SK-N-SH treated with all-trans-retinoic acid at 6 μM for 48 hours (cell line): Measurements from ENCODE around the gene DNASE1.

Source experiments
- ATAC-seq: fragments of 200-7000 bp; cut with Tn5 transposase; 3 replicates; pipeline ENCODE4 v1.9.1; 2020; ENCODE audit warnings: mild to moderate bottlenecking, moderate library complexity
- ARNTL ChIP-seq: fragments of 450-650 bp; formaldehyde crosslinking; IDR thresholded peaks from 2 replicates; pipeline ENCODE4 v1.5.0; 2020; ENCODE audit warnings: low read depth, mild to moderate bottlenecking, moderate library complexity, borderline replicate concordance
- BACH2 ChIP-seq: fragments of 250-450 bp; sonication (Bioruptor Pico); IDR thresholded peaks from 2 replicates; pipeline ENCODE4 v1.9.0; 2021; ENCODE audit warnings: mild to moderate bottlenecking, borderline replicate concordance
- CSRNP3 ChIP-seq: fragments of 250-450 bp; sonication (Bioruptor Pico); IDR thresholded peaks from 2 replicates; pipeline ENCODE4 v1.5.1; 2021; ENCODE audit warnings: mild to moderate bottlenecking, moderate library complexity
- ESRRG ChIP-seq: fragments of 250-450 bp; sonication (Bioruptor Pico); IDR thresholded peaks from 2 replicates; pipeline ENCODE4 v1.6.1; 2021; ENCODE audit warnings: mild to moderate bottlenecking
- GLIS3 ChIP-seq: fragments of 250-450 bp; sonication (Bioruptor Pico); IDR thresholded peaks from 2 replicates; pipeline ENCODE4 v1.5.0; 2020; ENCODE audit warnings: mild to moderate bottlenecking, moderate library complexity
- ISL1 ChIP-seq: fragments of 250-450 bp; sonication (Bioruptor Pico); IDR thresholded peaks from 2 replicates; pipeline ENCODE4 v2.1.2; 2022; ENCODE audit warnings: mild to moderate bottlenecking, moderate library complexity
- OSR1 ChIP-seq: fragments of 250-450 bp; sonication (Bioruptor Pico); IDR thresholded peaks from 2 replicates; pipeline ENCODE4 v1.8.0; 2022; ENCODE audit warnings: moderate library complexity, mild to moderate bottlenecking, inconsistent platforms
- POU6F1 ChIP-seq: fragments of 250-450 bp; sonication (Bioruptor Pico); IDR thresholded peaks from 2 replicates; pipeline ENCODE4 v1.8.0; 2021; ENCODE audit warnings: low read depth, mild to moderate bottlenecking, moderate library complexity, borderline replicate concordance
- PPARA ChIP-seq: fragments of 250-450 bp; sonication (Bioruptor Pico); IDR thresholded peaks from 2 replicates; pipeline ENCODE4 v1.5.0; 2020; ENCODE audit warnings: mild to moderate bottlenecking, borderline replicate concordance
- RARB ChIP-seq: fragments of 250-450 bp; sonication (Bioruptor Pico); IDR thresholded peaks from 2 replicates; pipeline ENCODE4 v1.8.0; 2021; ENCODE audit warnings: mild to moderate bottlenecking, moderate library complexity
- SNAI2 ChIP-seq: fragments of 250-450 bp; sonication (Bioruptor Pico); IDR thresholded peaks from 2 replicates; pipeline ENCODE4 v1.5.0; 2020; ENCODE audit warnings: mild to moderate bottlenecking, moderate library complexity
- TCF4 ChIP-seq: fragments of 250-450 bp; sonication (Bioruptor Pico); IDR thresholded peaks from 2 replicates; pipeline ENCODE4 v1.8.0; 2021; ENCODE audit warnings: mild to moderate bottlenecking, moderate library complexity, borderline replicate concordance
- TOX ChIP-seq: fragments of 250-450 bp; sonication (Bioruptor Pico); IDR thresholded peaks from 2 replicates; pipeline ENCODE4 v1.8.0; 2021; ENCODE audit warnings: mild to moderate bottlenecking, moderate library complexity, borderline replicate concordance
- ZC3H10 ChIP-seq: fragments of 250-450 bp; sonication (Bioruptor Pico); IDR thresholded peaks from 2 replicates; pipeline ENCODE4 v1.5.1; 2021; ENCODE audit warnings: mild to moderate bottlenecking, moderate library complexity
- ZFP3 ChIP-seq: fragments of 250-450 bp; sonication (Bioruptor Pico); IDR thresholded peaks from 2 replicates; pipeline ENCODE4 v1.5.0; 2020; ENCODE audit warnings: mild to moderate bottlenecking, moderate library complexity
- ZFP30 ChIP-seq: fragments of 450-650 bp; formaldehyde crosslinking; IDR thresholded peaks from 2 replicates; pipeline ENCODE4 v1.5.0; 2022; ENCODE audit warnings: mild to moderate bottlenecking, moderate library complexity
- ZNF565 ChIP-seq: fragments of 450-650 bp; formaldehyde crosslinking; conservative IDR thresholded peaks from 2 replicates; pipeline ENCODE4 v1.5.0; 2020; ENCODE audit warnings: low read depth, mild to moderate bottlenecking, moderate library complexity
- ZNF70 ChIP-seq: fragments of 450-650 bp; formaldehyde crosslinking; IDR thresholded peaks from 2 replicates; pipeline ENCODE4 v1.5.0; 2020; ENCODE audit warnings: mild to moderate bottlenecking, moderate library complexity
- ZNF8 ChIP-seq: fragments of 450-650 bp; formaldehyde crosslinking; IDR thresholded peaks from 2 replicates; pipeline ENCODE4 v1.5.0; 2020; ENCODE audit warnings: mild to moderate bottlenecking, moderate library complexity
- TF ChIP-seq, protein P1 (sequence below): fragments of 250-450 bp; sonication (Bioruptor Pico); IDR thresholded peaks from 2 replicates; pipeline ENCODE4 v1.8.0; 2020; ENCODE audit warnings: mild to moderate bottlenecking, moderate library complexity, borderline replicate concordance

Gene DNASE1

DNA sequence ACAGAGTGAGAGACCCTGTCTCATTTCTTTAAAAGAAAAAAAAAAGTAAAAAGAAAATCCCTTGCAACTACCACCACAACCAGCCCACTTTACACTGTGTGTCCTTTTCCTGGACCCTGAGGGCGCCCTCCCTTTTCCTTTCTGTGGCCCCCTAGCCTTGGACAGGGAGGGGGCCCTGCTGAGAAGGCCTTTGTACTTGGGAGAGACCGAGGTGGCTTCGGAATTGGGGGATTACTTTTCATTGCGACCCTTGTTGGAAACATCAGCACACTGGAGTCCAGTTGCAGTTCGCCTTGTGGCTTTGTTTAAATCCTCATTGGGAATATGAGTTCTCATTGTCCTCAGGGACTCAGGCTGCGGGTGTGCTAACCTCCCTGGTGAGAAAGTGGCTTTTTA is 9.4 kb upstream of the DNASE1 start:
- TF ChIP-seq, protein P1, sequence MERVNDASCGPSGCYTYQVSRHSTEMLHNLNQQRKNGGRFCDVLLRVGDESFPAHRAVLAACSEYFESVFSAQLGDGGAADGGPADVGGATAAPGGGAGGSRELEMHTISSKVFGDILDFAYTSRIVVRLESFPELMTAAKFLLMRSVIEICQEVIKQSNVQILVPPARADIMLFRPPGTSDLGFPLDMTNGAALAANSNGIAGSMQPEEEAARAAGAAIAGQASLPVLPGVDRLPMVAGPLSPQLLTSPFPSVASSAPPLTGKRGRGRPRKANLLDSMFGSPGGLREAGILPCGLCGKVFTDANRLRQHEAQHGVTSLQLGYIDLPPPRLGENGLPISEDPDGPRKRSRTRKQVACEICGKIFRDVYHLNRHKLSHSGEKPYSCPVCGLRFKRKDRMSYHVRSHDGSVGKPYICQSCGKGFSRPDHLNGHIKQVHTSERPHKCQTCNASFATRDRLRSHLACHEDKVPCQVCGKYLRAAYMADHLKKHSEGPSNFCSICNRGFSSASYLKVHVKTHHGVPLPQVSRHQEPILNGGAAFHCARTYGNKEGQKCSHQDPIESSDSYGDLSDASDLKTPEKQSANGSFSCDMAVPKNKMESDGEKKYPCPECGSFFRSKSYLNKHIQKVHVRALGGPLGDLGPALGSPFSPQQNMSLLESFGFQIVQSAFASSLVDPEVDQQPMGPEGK (CRISPR knock-in tag) = no peak
- TF ChIP-seq BACH2 (CRISPR knock-in tag) = no peak
- no peak for TF ChIP-seq RARB (CRISPR knock-in tag)
- TF ChIP-seq ZC3H10 (CRISPR knock-in tag) = no peak
- TF ChIP-seq ZNF8 (CRISPR knock-in tag) = no peak
- no peak for TF ChIP-seq TOX
- TF ChIP-seq ZFP3 = no peak
- TF ChIP-seq CSRNP3 (CRISPR knock-in tag) = no peak
- no peak for TF ChIP-seq ZNF70 (CRISPR knock-in tag)
- no peak for TF ChIP-seq ARNTL
- ATAC-seq = no peak

GRCh38 chr16:3645504-3646347 is 8.8 kb upstream of the DNASE1 start:
- ATAC-seq = no peak
- TF ChIP-seq ZNF565 (CRISPR knock-in tag) (no peak), ISL1 (CRISPR knock-in tag) (no peak), ARNTL (no peak), GLIS3 (CRISPR knock-in tag) (no peak), PPARA (CRISPR knock-in tag) (no peak), ZFP3 (no peak), CSRNP3 (CRISPR knock-in tag) (no peak), ZNF70 (CRISPR knock-in tag) (no peak), POU6F1 (CRISPR knock-in tag) (no peak), SNAI2 (CRISPR knock-in tag) (no peak), ESRRG (CRISPR knock-in tag) (no peak), OSR1 (no peak), ZNF8 (CRISPR knock-in tag) (no peak), BACH2 (CRISPR knock-in tag) (no peak), RARB (CRISPR knock-in tag) (no peak), ZFP30 (no peak)
- TF ChIP-seq, protein P1 (CRISPR knock-in tag) = no peak

- no peak for ATAC-seq
- TF ChIP-seq GLIS3 (CRISPR knock-in tag) = no peak
- TF ChIP-seq PPARA (CRISPR knock-in tag) = no peak
- no peak for TF ChIP-seq RARB (CRISPR knock-in tag)
- TF ChIP-seq TCF4 (CRISPR knock-in tag) = no peak
- no peak for TF ChIP-seq ZNF70 (CRISPR knock-in tag)
- TF ChIP-seq ZFP3 = no peak
- TF ChIP-seq ZNF565 (CRISPR knock-in tag) = no peak
Measured at GRCh38 chr16:3646348-3646920, 8.1 kb upstream of the DNASE1 start.
